SK-N-MC (cell line): ENCODE measurements around the gene SH3RF3.

ENCODE experiments used
- EZH2 ChIP-seq: fragments of 200-600 bp; sonication (generic); IDR thresholded peaks from one replicate; pipeline ENCODE4 v1.6.1; 2017; ENCODE audit warnings: antibody characterized with exemption
- FOXP2 ChIP-seq: optimal IDR thresholded peaks from 2 replicates; pipeline ENCODE3; 2011; ENCODE audit warnings: mild to moderate bottlenecking, moderate library complexity; ENCODE audit not compliant: insufficient read depth; ENCODE audit errors: extremely low read length, control extremely low read depth
- POLR2AphosphoS5 ChIP-seq: IDR thresholded peaks from 2 replicates; pipeline ENCODE4 v1.6.1; 2012; ENCODE audit warnings: mild to moderate bottlenecking, low read depth, low read length, borderline replicate concordance

- no peak for TF ChIP-seq EZH2
- TF ChIP-seq POLR2AphosphoS5 = no peak
- no peak for TF ChIP-seq FOXP2
Measured at GRCh38 chr2:109457366-109457765, 328.4 kb downstream of the SH3RF3 start.
